ENCODE data around the gene RIC1.

GRCh38 chr9:5743109-5743508 lies 114.2 kb downstream of the RIC1 start:
- no peak for TF ChIP-seq CTCF (conservative IDR thresholded peaks at IDR 0.05 in 1 of 2, IDR thresholded peaks at IDR 0.05 in 1 of 2; ENCODE audit: low read depth in 1 of 2, low read length in 2 of 2)
- no peak for TF ChIP-seq EZH2 (IDR thresholded peaks at IDR 0.05; ENCODE audit: low read length, missing control alignments)
